ENCODE data around the gene DDA1.

The DDA1 gene

DNA sequence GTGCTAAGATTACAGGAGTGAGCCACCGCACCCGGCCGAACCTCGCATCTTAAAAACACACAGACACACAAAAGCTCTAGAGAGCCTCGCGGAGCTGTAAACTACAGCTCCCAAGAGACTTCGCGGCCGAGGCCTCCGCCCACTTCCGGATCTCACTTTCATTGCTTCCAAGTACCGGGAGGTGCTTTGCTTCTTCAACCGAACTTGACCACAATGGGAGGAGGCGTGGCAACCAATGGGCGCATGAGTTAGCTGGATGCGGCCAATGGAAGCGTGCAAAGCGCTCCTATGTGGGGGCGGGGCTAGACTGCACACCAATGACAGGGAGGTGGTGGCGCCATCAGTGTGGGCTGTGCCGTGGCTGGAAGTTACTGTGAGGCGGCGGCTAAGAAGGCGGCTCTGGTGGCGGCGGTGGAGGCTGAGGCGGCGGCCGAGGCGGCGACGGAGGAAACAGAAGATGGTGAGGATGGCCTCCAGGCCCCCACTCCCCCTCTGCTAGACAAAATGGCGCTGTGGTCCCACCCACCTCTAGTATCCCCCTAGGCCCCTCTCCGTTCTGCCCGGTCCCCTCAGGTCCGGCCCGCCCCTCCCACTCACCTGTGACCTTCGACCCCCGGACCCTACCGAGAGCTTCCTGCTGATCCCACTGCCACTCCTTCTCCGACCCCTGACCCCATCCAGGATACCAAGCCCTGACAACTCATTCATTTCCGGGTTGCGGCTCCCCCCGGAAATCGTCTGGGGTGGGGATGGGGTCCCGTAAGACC is at the start of gene DDA1:
TSS of gene DDA1 (plus strand) at position 366 of the 767 bp plus-strand sequence. CDS start at position 458, 92 bp downstream.
- H3K4me3 Mint-ChIP-seq = peak within 1 kb of the TSS; percentile 93

DNA sequence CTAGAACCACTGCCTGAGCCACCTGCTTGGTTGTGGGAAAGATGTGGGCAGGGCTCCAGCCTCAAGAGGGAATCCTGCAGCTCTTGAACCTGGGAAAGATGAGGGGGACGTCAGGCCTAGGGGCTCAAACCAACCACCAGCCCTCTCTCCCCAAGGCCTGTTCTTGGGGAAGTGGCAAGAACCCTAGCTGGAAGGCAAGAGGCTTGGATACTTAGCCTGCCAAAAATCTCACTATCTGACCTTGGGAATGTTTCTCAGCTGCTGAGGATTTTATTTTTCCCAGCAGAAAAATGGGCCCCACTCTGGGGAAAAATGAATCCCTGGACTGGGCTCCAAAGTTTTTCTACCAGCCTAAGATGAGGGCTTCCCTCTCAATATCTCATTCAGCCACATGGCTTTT is 49.4 kb upstream of the DDA1 start:
- TF ChIP-seq, protein P1, sequence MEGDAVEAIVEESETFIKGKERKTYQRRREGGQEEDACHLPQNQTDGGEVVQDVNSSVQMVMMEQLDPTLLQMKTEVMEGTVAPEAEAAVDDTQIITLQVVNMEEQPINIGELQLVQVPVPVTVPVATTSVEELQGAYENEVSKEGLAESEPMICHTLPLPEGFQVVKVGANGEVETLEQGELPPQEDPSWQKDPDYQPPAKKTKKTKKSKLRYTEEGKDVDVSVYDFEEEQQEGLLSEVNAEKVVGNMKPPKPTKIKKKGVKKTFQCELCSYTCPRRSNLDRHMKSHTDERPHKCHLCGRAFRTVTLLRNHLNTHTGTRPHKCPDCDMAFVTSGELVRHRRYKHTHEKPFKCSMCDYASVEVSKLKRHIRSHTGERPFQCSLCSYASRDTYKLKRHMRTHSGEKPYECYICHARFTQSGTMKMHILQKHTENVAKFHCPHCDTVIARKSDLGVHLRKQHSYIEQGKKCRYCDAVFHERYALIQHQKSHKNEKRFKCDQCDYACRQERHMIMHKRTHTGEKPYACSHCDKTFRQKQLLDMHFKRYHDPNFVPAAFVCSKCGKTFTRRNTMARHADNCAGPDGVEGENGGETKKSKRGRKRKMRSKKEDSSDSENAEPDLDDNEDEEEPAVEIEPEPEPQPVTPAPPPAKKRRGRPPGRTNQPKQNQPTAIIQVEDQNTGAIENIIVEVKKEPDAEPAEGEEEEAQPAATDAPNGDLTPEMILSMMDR (IDR thresholded peaks at IDR 0.05) = no peak
- peaks cover 31% of the 10 kb centered on the region for H3K4me1 Mint-ChIP-seq
- no peaks in the 10 kb centered on the region for H3K36me3 Mint-ChIP-seq (ENCODE audit: low read depth)
- H3K27ac Mint-ChIP-seq = no peak overlapping the region
- H3K4me3 Mint-ChIP-seq = no peak overlapping the region
- no peaks in the 10 kb centered on the region for H3K27me3 Mint-ChIP-seq (ENCODE audit: low read depth, poor library complexity)
- no peaks in the 10 kb centered on the region for H3K9me3 Mint-ChIP-seq
- DNase-seq = no peak

More for the DNA sequence above, at the start of gene DDA1:
- peak within 1 kb of the TSS; percentile 84 for H3K27ac Mint-ChIP-seq
- H3K36me3 Mint-ChIP-seq (ENCODE audit: low read depth) = peaks cover 14% of the 10 kb centered on the region
- no peaks in the 10 kb centered on the region for H3K27me3 Mint-ChIP-seq (ENCODE audit: low read depth, poor library complexity)
- H3K9me3 Mint-ChIP-seq = no peaks in the 10 kb centered on the region
- TF ChIP-seq, protein P1 (IDR thresholded peaks at IDR 0.05) = no peak
- peak; percentile 97 for DNase-seq
- H3K4me1 Mint-ChIP-seq = peaks cover 49% of the 10 kb centered on the region

DNA sequence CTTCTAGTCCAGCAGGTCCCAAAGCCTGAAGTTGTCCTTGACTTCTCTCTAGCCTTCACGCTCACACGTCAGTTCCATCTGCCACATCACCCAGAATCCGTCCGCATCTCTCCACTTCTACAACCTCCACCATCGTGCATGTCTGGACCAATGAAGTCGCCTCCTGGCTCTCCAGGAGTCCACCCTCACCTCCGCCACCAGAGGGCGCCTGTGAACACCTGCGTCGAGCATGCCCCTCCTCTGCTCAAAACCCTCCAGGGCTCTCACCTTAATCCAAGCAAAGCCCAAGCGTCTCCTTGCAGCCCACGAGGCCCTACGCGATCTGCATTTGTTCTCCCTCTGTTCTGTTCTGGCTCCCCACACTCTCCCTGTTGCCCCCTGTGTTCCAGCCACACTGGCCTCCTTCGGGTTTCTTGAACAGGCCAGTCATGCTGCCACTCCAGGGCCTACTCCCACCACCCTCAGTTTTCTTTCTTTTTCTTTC is 48.5 kb upstream of the DDA1 start:
- no peaks in the 10 kb centered on the region for H3K36me3 Mint-ChIP-seq (ENCODE audit: low read depth)
- peak; percentile 92 for DNase-seq
- H3K4me1 Mint-ChIP-seq = peaks cover 31% of the 10 kb centered on the region
- H3K4me3 Mint-ChIP-seq = no peak overlapping the region
- H3K27me3 Mint-ChIP-seq (ENCODE audit: low read depth, poor library complexity) = no peaks in the 10 kb centered on the region
- no peaks in the 10 kb centered on the region for H3K9me3 Mint-ChIP-seq
- peak overlapping the region; percentile 28 for H3K27ac Mint-ChIP-seq
- TF ChIP-seq, protein P1 (IDR thresholded peaks at IDR 0.05) = peak; percentile 96

DNA sequence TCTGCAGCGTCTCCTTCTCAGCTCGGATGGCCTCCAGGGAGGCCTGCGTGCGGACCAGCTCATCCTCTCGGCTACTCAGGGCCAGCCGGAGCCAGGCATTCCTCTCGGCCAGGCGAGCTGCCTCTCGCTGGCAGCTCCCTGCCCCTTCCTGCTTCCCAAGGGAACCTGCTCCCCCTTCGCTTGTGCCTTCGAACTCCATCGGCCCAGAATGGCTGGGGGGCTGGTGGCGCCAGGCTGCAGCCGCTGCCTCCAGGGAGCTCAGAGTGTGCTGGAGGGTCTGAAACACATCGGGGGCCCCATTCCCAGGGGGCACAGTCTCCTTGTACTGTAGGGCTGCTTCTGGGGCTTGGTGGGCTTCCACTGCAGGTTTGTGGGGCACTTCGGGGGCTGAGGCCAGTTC is 46.8 kb upstream of the DDA1 start:
- H3K4me3 Mint-ChIP-seq = no peak overlapping the region
- no peak for DNase-seq
- peaks cover 4% of the 10 kb centered on the region for H3K9me3 Mint-ChIP-seq
- no peak overlapping the region for H3K27ac Mint-ChIP-seq
- peaks cover 40% of the 10 kb centered on the region for H3K4me1 Mint-ChIP-seq
- H3K27me3 Mint-ChIP-seq (ENCODE audit: low read depth, poor library complexity) = no peaks in the 10 kb centered on the region
- TF ChIP-seq, protein P1 (IDR thresholded peaks at IDR 0.05) = no peak
- peaks cover under 1% of the 10 kb centered on the region for H3K36me3 Mint-ChIP-seq (ENCODE audit: low read depth)

DNA sequence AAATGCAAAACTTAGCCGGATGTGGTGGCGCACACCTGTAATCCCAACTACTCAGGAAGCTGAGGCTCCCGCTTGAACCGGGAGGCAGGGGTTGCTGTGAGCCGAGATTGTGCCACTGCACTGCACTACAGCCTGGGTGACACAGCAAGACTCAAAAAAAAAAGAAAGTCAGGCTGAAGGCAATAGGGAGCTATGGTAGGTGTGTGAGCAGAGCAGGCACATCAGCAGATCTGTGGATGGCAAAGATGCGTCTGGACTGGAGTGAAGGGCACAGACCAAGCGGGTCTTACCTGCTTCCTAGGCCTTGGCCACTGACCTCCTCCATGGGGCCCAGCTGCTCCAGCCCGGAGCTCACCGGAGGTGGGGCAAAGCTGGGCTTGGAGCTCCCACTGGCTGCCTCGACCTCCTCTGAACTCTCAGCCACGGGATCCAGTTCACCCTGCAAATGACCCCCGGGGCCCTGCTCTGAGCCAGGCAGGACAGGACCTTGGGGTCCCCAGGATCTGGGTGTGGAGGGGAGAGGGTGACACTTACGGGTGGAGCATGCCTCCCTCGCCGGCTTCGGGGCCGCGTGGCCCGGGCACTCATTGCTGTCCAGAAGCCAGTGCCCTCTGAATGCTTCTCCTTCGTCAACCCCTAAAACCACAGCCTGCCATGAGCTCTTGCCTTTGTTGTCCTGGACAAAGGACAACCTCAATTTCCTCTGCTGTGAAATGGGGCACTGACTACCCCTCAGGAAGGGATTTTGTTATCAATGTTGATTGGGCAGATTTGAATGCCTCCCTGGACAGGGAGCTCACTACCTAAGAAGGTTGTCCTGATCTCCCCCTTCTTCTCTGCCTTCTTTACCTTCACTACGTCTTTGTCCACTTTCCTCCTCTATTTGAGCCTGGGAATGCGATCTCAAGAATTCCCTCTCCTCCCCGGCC is 45.4 kb upstream of the DDA1 start:
- H3K4me3 Mint-ChIP-seq = peak overlapping the region; percentile 13

More for the DNA sequence above, 45.4 kb upstream of the DDA1 start:
- TF ChIP-seq, protein P1 (IDR thresholded peaks at IDR 0.05) = no peak
- Mint-ChIP-seq H3K27ac (no peak overlapping the region), H3K4me1 (peaks cover 51% of the 10 kb centered on the region), H3K27me3 (ENCODE audit: low read depth, poor library complexity) (no peaks in the 10 kb centered on the region), H3K36me3 (ENCODE audit: low read depth) (peaks cover 7% of the 10 kb centered on the region), H3K9me3 (peaks cover 4% of the 10 kb centered on the region)
- no peak for DNase-seq
